Motor neuron (in vitro differentiated cells): ENCODE measurements around the gene CLUH. TPM values are rescaled to one million over a fixed set of nuclear protein-coding genes. Genes with fewer than 3 reads are reported as not detected.
A peak's percentile ranks its signal among the peaks of the same experiment; 100 is the strongest.

Source experiments
- ATAC-seq, 8 experiments: fragments of 200-7000 bp; cut with Tn5 transposase; replicated peaks in 6 of 8; 2 replicates each; pipeline ENCODE4 v1.8.0; 2021; ENCODE audit warnings: mild to moderate bottlenecking in 8 of 8, moderate library complexity in 8 of 8
- H3K27ac ChIP-seq, 2 donors: fragments of 250-450 bp; sonication (Bioruptor Pico); 2 replicates each; pipeline ENCODE4 v1.9.0; 2021; ENCODE audit warnings: antibody characterized with exemption in 2 of 2, mild to moderate bottlenecking in 2 of 2, moderate library complexity in 1 of 2
- H3K4me1 ChIP-seq, 2 donors: fragments of 250-450 bp; sonication (Bioruptor Pico); replicated peaks in 1 of 2; 2 replicates each; pipeline ENCODE4 v1.6.1; 2021; ENCODE audit warnings: antibody characterized with exemption in 2 of 2, mild to moderate bottlenecking in 2 of 2, moderate library complexity in 1 of 2
- H3K4me3 ChIP-seq, 5 donors: fragments of 250-450 bp; sonication (Bioruptor Pico); 2 replicates each; pipeline ENCODE4 v1.9.0; 2021; ENCODE audit warnings: antibody characterized with exemption in 5 of 5, mild to moderate bottlenecking in 5 of 5, moderate library complexity in 4 of 5
- WGBS, 10 experiments: fragments of 450-650 bp; shearing (Covaris generic); methylation state at CpG; one replicate each; pipeline ENCODE4 v1.0.0; 2022; 5-methylcytosine and 5-hydroxymethylcytosine counted together
- in situ Hi-C, 9 experiments: fragments of 400-800 bp; cut with MboI; loops; one replicate each; pipeline ENCODE4 v1.15.0; 2021; ENCODE audit warnings: low sequenced_read_pairs in 9 of 9, low pct_unique_long_range_greater_than_20kb in 2 of 9; ENCODE audit not compliant: unreplicated experiment in 9 of 9
- total RNA-seq, 8 experiments: library from RNA; unstranded; fragments of 300-600 nt; gene quantifications; 2 replicates each; pipeline versions ENCODE4 v1.2.3 to v1.2.4, GENCODE V29; 2022

Gene CLUH
- total RNA-seq, 8 experiments from 2014 or later = 15.8 to 127 (median 28.4) TPM

- Histone ChIP-seq H3K4me3 (no peak overlapping the region), H3K4me1 (peaks cover 0 to 4% of the 10 kb centered on the region in 2 donors), H3K27ac (no peak overlapping the region)
- WGBS, 10 experiments = no CpG with 5 or more reads among the region's 42 CpGs
- in situ Hi-C loops = no loop called here
- no peak for ATAC-seq
Measured at GRCh38 chr17:2694381-2695242, 17.0 kb downstream of the CLUH start.

GRCh38 chr17:2693561-2694380 is 17.8 kb downstream of the CLUH start:
- Histone ChIP-seq H3K4me3 (no peak overlapping the region), H3K27ac (no peak overlapping the region), H3K4me1 (peaks cover 0 to 4% of the 10 kb centered on the region in 2 donors)
- in situ Hi-C loops = no loop called here
- peak in 1 of 8 experiments; percentile 6 for ATAC-seq
- 79 to 100% (median 91%) methylated on average over 1 to 7 of the region's 37 CpGs; no CpG with 5 or more reads in 7 of the 10 experiments for WGBS, 10 experiments

- Histone ChIP-seq H3K4me1 (peaks cover 0 to 4% of the 10 kb centered on the region in 2 donors), H3K27ac (no peak overlapping the region), H3K4me3 (no peak overlapping the region)
- in situ Hi-C loops = no loop called here
- WGBS, 10 experiments = 94 to 100% methylated on average over 1 to 5 of the region's 14 CpGs; no CpG with 5 or more reads in 8 of the 10 experiments
- ATAC-seq = no peak
Measured at GRCh38 chr17:2692781-2693135, 18.8 kb downstream of the CLUH start.

- in situ Hi-C loops = no loop called here
- H3K4me3 ChIP-seq = no peak overlapping the region
- peaks cover 0 to 4% of the 10 kb centered on the region in 2 donors for H3K4me1 ChIP-seq
- H3K27ac ChIP-seq = no peak overlapping the region
- no peak for ATAC-seq
- WGBS, 10 experiments = 100% methylated on average over 1 of the region's 71 CpGs; no CpG with 5 or more reads in 9 of the 10 experiments
Measured at GRCh38 chr17:2691965-2692780, 19.4 kb downstream of the CLUH start.

- in situ Hi-C loops = no loop called here
- no peak for ATAC-seq
- H3K27ac ChIP-seq = no peak overlapping the region
- H3K4me3 ChIP-seq = no peak overlapping the region
- WGBS, 10 experiments = 88 to 95% (median 94%) methylated on average over 4 to 9 of the region's 62 CpGs; no CpG with 5 or more reads in 7 of the 10 experiments
- peaks cover 0 to 4% of the 10 kb centered on the region in 2 donors for H3K4me1 ChIP-seq
Measured at GRCh38 chr17:2691069-2691871, 20.3 kb downstream of the CLUH start.

GRCh38 chr17:2690165-2691068 is 21.1 kb downstream of the CLUH start:
- Histone ChIP-seq H3K27ac (no peak overlapping the region), H3K4me1 (peaks cover 0 to 4% of the 10 kb centered on the region in 2 donors), H3K4me3 (no peak overlapping the region)
- peak in 4 of 8 experiments; percentile 7 to 15 (median 11) for ATAC-seq
- 80 to 100% (median 93%) methylated on average over 1 to 8 of the region's 55 CpGs; no CpG with 5 or more reads in 4 of the 10 experiments for WGBS, 10 experiments
- in situ Hi-C loops = no loop called here

- H3K27ac ChIP-seq = no peak overlapping the region
- WGBS, 10 experiments = 76 to 100% (median 96%) methylated on average over 1 to 8 of the region's 40 CpGs; no CpG with 5 or more reads in 5 of the 10 experiments
Measured at GRCh38 chr17:2689411-2690164, 22.0 kb downstream of the CLUH start.

GRCh38 chr17:2688351-2689342 is 22.9 kb downstream of the CLUH start:
- peak in 4 of 8 experiments; percentile 8 to 21 (median 12) for ATAC-seq
- no peak overlapping the region for H3K27ac ChIP-seq
- no peak overlapping the region for H3K4me3 ChIP-seq
- peaks cover 0 to 4% of the 10 kb centered on the region in 2 donors for H3K4me1 ChIP-seq
- in situ Hi-C loops = no loop called here
- 0 to 95% (median 73%) methylated on average over 1 to 18 of the region's 27 CpGs; no CpG with 5 or more reads in 3 of the 10 experiments for WGBS, 10 experiments

More at GRCh38 chr17:2689411-2690164, 22.0 kb downstream of the CLUH start:
- Histone ChIP-seq H3K4me1 (peaks cover 0 to 4% of the 10 kb centered on the region in 2 donors), H3K4me3 (no peak overlapping the region)
- peak; percentile 4 to 20 (median 14) for ATAC-seq
- in situ Hi-C loops = no loop called here

GRCh38 chr17:2687074-2687418 is 24.5 kb downstream of the CLUH start:
- H3K27ac ChIP-seq = no peak overlapping the region
- in situ Hi-C loops = no loop called here
- H3K4me1 ChIP-seq = peaks cover under 1 to 4% of the 10 kb centered on the region in 2 donors
- no peak overlapping the region for H3K4me3 ChIP-seq
- WGBS, 10 experiments = 55 to 100% (median 93%) methylated on average over 1 to 4 of the region's 6 CpGs; no CpG with 5 or more reads in 3 of the 10 experiments
- ATAC-seq = peak in 1 of 8 experiments; percentile 2

- WGBS, 10 experiments = 40 to 94% (median 78%) methylated on average over 1 to 9 of the region's 15 CpGs; no CpG with 5 or more reads in 4 of the 10 experiments
- no peak overlapping the region for H3K4me3 ChIP-seq
Measured at GRCh38 chr17:2685696-2686095, 25.9 kb downstream of the CLUH start.

More at GRCh38 chr17:2685696-2686095, 25.9 kb downstream of the CLUH start:
- in situ Hi-C loops = no loop called here
- no peak for ATAC-seq
- peaks cover 7% of the 10 kb centered on the region in 2 donors for H3K4me1 ChIP-seq
- no peak overlapping the region for H3K27ac ChIP-seq
